ENCODE data around the gene OSM.
"Not testable (repeated sequence)": the region's sequence is repeated elsewhere in the genome, so short reads cannot be mapped to it uniquely, and the experiment has no call there.

The OSM gene

DNA sequence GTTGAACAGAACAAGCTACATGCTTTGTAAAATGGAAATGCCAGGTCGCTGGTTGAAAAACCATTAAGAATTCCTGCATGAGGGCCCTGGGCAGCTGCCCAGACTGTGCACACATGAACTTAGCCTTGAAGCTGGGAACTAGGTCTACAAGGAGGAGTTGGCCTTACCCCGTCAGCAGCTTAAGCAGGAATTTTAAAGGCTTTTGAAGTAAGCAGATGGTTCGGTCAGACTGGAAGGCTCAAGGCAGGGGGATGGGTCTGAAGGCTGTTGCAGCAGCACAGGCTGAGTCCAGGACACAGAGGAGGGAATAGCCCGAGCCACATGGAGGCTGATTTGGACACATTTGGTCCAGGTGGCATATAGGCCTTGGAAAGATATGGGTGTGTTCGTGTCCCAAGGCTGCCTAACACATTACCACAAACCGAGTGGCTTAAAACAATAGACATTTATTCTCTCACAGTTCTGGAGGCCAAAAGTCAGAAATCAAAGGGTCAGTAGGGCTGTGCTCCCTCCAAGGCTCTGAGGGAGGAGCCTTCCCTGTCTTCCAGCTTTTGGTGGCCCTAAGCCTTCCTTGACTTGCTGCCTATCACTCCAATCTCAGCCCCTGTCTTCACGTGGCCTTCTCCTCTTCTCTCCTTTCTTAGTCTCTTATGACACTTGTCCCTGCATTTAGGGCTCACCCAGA lies 31.7 kb downstream of the OSM start:
- TF ChIP-seq, protein P1, sequence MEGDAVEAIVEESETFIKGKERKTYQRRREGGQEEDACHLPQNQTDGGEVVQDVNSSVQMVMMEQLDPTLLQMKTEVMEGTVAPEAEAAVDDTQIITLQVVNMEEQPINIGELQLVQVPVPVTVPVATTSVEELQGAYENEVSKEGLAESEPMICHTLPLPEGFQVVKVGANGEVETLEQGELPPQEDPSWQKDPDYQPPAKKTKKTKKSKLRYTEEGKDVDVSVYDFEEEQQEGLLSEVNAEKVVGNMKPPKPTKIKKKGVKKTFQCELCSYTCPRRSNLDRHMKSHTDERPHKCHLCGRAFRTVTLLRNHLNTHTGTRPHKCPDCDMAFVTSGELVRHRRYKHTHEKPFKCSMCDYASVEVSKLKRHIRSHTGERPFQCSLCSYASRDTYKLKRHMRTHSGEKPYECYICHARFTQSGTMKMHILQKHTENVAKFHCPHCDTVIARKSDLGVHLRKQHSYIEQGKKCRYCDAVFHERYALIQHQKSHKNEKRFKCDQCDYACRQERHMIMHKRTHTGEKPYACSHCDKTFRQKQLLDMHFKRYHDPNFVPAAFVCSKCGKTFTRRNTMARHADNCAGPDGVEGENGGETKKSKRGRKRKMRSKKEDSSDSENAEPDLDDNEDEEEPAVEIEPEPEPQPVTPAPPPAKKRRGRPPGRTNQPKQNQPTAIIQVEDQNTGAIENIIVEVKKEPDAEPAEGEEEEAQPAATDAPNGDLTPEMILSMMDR (IDR thresholded peaks at IDR 0.05): no peak
- Histone ChIP-seq H3K27ac (no peak overlapping the region), H3K9me3 (no peaks in the 10 kb centered on the region)

DNA sequence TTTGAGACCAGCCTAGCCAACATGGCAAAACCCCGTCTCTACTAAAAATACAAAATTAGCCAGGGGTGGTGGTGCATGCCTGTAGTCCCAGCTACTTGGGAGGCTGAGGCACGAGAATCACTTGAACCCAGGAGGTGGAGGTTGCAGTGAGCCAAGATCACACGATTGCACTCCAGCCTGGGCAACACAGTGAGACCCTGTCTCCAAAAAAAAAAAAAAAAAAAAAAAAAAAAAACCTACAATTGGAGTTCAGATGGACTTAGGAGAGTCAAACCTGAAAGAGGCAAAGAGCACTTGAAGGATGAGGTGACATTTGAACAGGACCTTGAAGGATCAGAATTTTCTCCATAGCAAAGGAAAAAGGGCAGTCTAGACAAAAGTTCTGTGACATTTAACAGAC lies 32.3 kb downstream of the OSM start:
- H3K9me3 ChIP-seq; H3K36me3 ChIP-seq; H3K27ac ChIP-seq; H3K4me3 ChIP-seq (ENCODE audit: low read depth in 1 of 2, low read length in 1 of 2); H3K4me1 ChIP-seq (ENCODE audit: control insufficient read depth in 1 of 2, insufficient read depth in 1 of 2, low read depth in 1 of 2, low read length in 1 of 2): not testable (repeated sequence)
- peaks cover 15% of the 10 kb centered on the region for H3K27me3 ChIP-seq

More for the DNA sequence above, 31.7 kb downstream of the OSM start:
- Histone ChIP-seq H3K4me3 (ENCODE audit: low read depth in 1 of 2, low read length in 1 of 2) (no peak overlapping the region), H3K36me3 (no peaks in the 10 kb centered on the region), H3K4me1 (ENCODE audit: control insufficient read depth in 1 of 2, insufficient read depth in 1 of 2, low read depth in 1 of 2, low read length in 1 of 2) (no peaks in the 10 kb centered on the region), H3K27me3 (peaks cover 15% of the 10 kb centered on the region)

DNA sequence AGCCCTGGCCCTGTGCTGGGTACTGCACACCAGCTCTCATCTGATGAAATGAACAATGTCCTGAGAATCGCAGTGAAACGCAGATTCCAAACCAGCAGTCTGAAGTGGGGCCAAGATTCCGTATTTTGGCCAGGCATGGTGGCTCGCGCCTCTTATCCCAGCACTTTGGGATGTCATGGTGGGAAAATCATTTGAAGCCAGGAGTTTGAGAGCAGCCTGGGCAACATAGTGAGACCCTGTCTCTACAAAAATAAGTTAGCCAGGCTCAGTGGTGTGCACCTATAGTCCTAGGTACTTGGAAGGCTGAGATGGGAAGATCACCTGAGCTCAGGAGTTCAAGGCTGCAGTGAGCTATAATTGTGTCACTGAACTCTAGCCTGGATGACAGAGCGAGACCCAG lies 33.1 kb downstream of the OSM start:
- no peaks in the 10 kb centered on the region for H3K4me1 ChIP-seq (ENCODE audit: control insufficient read depth in 1 of 2, insufficient read depth in 1 of 2, low read depth in 1 of 2, low read length in 1 of 2)
- no peaks in the 10 kb centered on the region for H3K9me3 ChIP-seq
- H3K27me3 ChIP-seq: peaks cover 15% of the 10 kb centered on the region
- no peak overlapping the region for H3K27ac ChIP-seq
- TF ChIP-seq, protein P1 (IDR thresholded peaks at IDR 0.05): no peak
- H3K4me3 ChIP-seq (ENCODE audit: low read depth in 1 of 2, low read length in 1 of 2): no peak overlapping the region
- no peaks in the 10 kb centered on the region for H3K36me3 ChIP-seq

DNA sequence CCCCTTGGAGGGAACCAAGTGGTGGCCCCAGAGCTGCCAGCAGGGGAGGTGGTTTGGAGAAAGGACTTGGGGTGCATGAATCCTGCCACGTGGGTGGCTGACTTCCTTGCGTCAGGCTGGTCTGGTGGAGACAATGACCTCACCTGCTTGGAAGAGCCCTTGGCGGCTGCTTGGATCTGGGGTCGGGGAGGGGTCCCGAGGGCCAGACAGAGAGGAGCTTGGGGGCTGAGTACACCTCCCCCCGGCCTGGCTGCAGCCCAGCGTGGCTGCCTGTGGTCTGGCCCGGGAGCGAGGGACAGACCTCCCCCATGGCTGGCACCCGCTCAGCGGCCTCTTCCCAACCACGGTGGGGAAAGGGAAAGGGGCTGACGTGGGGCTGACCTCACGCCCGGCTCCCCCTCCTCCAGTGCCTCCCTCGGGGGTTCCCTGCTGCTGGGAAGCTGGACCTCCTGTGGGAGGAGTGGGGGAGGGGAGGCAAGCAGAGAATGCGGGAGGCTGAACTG lies 33.9 kb downstream of the OSM start:
- peaks cover 15% of the 10 kb centered on the region for H3K27me3 ChIP-seq
- no peak overlapping the region for H3K4me3 ChIP-seq (ENCODE audit: low read depth in 1 of 2, low read length in 1 of 2)
- TF ChIP-seq, protein P1 (IDR thresholded peaks at IDR 0.05): no peak
- H3K27ac ChIP-seq: no peak overlapping the region
- no peaks in the 10 kb centered on the region for H3K36me3 ChIP-seq
- no peaks in the 10 kb centered on the region for H3K9me3 ChIP-seq
- peaks cover under 1% of the 10 kb centered on the region in 2 experiments for H3K4me1 ChIP-seq (ENCODE audit: control insufficient read depth in 1 of 2, insufficient read depth in 1 of 2, low read depth in 1 of 2, low read length in 1 of 2)

DNA sequence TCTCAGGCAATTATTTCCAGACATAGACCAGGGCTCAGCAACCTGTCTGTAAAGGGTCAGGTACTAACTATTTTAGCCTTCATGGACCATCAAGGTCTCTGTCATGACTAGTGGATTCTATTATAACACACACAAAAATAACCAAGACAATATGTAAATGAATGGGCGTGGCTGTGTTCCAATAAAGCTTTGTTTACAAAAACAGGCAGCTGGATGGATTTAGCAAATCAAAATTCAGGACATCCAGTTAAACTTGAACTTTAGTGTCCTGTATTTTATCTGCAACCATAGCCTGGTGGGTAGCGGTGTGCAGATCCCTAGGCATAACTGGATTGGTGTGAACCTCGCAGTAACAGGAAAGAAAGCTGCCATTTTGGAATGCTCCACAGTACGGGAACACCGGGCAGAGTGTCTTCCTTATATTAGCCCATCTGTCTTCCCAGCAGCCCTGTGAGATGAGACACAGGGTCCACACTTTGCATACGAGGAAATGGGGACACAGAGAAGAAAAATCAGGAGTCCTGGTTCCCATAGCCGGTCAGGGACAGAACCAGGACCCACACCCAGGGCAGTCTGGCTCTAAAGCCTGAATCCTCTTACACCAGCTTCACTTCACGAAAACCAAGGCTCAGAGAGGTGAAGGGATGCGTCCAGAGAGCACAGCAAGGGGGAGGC lies 35.7 kb downstream of the OSM start:
- peaks cover 3 to 5% of the 10 kb centered on the region in 2 experiments for H3K4me1 ChIP-seq (ENCODE audit: control insufficient read depth in 1 of 2, insufficient read depth in 1 of 2, low read depth in 1 of 2, low read length in 1 of 2)
- TF ChIP-seq, protein P1 (IDR thresholded peaks at IDR 0.05): no peak

DNA sequence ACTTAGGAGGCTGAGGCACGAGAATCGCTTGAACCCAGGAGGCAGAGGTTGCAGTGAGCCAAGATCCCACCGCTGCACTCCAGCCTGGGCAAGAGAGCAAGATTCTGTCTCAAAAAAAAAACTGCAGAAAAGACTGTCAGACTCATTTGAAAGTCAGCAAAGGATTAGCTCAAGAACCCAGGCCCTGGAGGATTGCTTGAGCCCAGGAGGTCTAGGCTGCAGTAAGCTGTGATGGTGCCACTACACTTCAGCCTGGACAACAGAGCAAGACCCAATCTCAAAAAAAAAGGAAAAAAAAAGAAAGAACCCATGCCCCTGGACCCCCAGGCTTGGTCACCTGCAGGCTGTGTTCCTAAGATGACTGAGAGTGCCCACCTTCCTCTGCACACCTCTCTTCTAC lies 36.3 kb downstream of the OSM start:
- Histone ChIP-seq H3K4me3 (ENCODE audit: low read depth in 1 of 2, low read length in 1 of 2) (no peak overlapping the region), H3K4me1 (ENCODE audit: control insufficient read depth in 1 of 2, insufficient read depth in 1 of 2, low read depth in 1 of 2, low read length in 1 of 2) (peaks cover 3 to 5% of the 10 kb centered on the region in 2 experiments)

More for the DNA sequence above, 35.7 kb downstream of the OSM start:
- peaks cover 15% of the 10 kb centered on the region for H3K27me3 ChIP-seq
- H3K27ac ChIP-seq: no peak overlapping the region
- H3K36me3 ChIP-seq: no peaks in the 10 kb centered on the region
- no peaks in the 10 kb centered on the region for H3K9me3 ChIP-seq
- no peak overlapping the region for H3K4me3 ChIP-seq (ENCODE audit: low read depth in 1 of 2, low read length in 1 of 2)

More for the DNA sequence above, 36.3 kb downstream of the OSM start:
- Histone ChIP-seq H3K9me3 (no peaks in the 10 kb centered on the region), H3K27me3 (peaks cover 15% of the 10 kb centered on the region), H3K27ac (no peak overlapping the region), H3K36me3 (no peaks in the 10 kb centered on the region)
- TF ChIP-seq, protein P1 (IDR thresholded peaks at IDR 0.05): no peak
